Amniotic stem cell (primary cell): ENCODE data around the gene GDPD5.

Source experiments
- DNase-seq: peaks from one replicate; lab custom pipeline; 2025; lab: John Stamatoyannopoulos, UW

The GDPD5 gene

DNA sequence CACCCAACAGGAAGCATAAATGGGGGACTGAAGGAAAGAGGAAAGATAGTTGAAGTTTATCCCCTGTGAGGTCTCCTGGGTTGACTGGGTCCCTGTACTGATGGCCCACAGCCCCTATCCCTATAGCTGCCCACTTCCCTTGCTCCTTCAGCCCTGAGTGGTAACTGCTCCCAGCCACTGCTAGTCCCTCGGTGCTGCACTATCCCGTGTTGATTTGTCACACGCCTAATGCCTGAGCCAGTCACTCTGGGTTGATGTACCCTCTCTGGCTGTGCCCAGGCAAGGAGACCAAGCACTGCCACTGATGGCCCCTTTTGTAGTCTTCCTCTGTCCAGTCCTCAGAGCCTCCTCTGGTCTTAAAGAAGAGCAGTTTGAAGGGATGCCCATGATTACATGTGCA, 9.6 kb downstream of the GDPD5 start:
- DNase-seq: no peak

DNA sequence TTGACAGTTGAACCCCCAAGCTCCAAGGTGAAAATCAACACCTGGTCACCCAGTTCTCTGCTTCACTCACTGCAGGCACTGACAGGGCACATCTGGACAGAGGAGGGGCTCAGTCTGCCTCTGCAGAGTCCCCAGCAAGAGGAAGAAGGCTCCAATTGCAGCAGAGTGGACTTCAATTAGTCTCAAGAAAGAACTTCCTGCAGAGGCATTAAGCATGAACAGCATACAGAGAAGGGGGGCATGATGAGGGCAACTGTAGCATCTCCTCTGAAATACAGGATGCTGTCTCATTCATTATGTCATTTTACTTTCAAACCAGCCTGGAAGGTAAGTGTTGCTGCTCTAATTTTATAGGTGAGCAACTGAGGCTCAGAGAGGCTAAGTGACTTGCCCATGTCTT, 11.1 kb downstream of the GDPD5 start:
- no peak for DNase-seq

GRCh38 chr11:75513250-75513649, 12.5 kb downstream of the GDPD5 start:
- DNase-seq: no peak

- DNase-seq: no peak
Observed at GRCh38 chr11:75510723-75511019, 15.1 kb downstream of the GDPD5 start.

- DNase-seq: no peak
Observed at GRCh38 chr11:75510004-75510722, 15.6 kb downstream of the GDPD5 start.

- DNase-seq: no peak
Observed at GRCh38 chr11:75509020-75509720, 16.6 kb downstream of the GDPD5 start.

DNA sequence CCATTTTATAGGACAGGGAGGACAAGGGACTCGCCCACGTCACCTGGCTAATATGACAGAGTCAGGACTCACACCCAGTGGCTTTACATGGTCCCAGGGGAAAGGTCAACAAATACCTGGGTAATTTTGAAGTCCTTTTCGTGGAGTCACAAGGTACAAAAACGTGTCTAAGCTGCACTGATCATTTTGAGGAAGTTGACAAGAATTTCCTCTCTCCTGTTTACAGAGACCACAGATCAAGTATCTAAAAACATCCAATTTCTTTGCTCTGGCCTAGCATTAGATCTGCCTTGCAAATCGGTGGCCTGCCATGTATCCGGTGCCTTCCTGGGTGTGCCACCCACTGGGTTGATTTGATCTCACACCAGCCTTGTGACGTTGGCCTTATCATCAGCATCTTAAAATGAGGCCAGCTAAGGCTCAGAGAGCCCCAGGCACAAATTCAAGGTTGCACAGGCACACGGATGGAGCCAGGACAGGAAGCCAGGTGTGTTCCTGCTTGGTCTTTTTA, 17.6 kb downstream of the GDPD5 start:
- no peak for DNase-seq

- DNase-seq: no peak
Observed at GRCh38 chr11:75507571-75507970, 18.2 kb downstream of the GDPD5 start.

DNA sequence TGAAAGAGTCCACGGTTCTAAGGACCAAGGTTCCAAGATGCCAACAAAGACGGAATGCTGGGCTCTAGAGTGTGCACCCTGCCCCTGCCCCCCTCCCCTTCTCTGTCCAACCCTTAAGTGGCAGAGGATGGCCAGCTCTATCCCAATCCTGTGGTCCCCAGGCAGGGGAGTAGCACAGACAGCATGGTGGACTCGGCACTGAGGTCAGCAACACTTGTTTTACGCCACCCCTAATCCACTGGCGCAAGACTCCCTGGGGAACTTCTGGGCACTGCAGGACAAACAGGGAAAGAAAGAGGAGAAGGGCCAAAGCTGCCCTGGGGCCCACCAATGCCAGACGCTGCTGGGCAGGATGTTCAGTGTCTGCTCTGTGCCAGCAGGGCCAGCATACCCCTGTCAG, 18.9 kb downstream of the GDPD5 start:
- DNase-seq: no peak

- no peak for DNase-seq
Observed at GRCh38 chr11:75505916-75506692, 19.6 kb downstream of the GDPD5 start.

GRCh38 chr11:75504501-75504900, 21.2 kb downstream of the GDPD5 start:
- no peak for DNase-seq

- no peak for DNase-seq
Observed at GRCh38 chr11:75503531-75504099, 22.1 kb downstream of the GDPD5 start.

DNA sequence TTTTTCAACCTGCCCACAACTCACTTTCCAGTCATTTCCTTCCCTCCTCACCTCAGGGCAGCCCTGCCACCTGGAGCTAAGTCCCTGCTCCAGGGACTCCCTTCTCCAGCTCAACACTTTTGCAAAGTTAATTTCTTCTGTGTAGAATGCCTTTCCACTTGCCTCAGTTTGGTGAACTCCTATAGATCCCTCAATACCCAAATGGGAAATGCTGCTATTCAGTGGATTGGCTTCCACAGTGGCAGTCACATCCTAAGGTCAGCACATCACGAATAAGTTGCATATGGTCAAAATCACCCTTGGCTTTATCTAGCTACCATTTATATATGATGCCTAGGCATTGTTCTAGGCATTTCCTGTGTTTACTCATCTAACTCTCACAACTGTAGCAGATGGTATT, 23.6 kb downstream of the GDPD5 start:
- no peak for DNase-seq

DNA sequence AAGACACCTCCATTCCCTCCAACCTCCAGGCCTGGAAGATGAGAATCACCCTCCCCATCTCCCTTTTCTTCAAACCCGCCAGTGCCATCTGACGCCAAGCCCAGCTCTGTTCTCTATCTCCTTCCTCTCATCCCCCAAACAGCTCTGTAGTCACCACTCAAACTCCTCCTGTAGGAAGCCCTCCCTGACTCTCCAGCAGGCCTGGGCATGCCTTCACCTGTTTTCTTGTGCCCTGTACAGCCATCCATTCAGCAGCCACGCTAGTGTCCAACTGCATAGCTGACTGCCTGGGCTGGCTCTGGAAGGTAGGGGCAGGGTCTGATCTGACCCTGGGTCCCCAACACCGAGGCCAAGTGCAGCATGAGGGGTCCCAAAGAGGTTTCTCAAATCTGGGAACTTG, 25.0 kb downstream of the GDPD5 start:
- no peak for DNase-seq

DNA sequence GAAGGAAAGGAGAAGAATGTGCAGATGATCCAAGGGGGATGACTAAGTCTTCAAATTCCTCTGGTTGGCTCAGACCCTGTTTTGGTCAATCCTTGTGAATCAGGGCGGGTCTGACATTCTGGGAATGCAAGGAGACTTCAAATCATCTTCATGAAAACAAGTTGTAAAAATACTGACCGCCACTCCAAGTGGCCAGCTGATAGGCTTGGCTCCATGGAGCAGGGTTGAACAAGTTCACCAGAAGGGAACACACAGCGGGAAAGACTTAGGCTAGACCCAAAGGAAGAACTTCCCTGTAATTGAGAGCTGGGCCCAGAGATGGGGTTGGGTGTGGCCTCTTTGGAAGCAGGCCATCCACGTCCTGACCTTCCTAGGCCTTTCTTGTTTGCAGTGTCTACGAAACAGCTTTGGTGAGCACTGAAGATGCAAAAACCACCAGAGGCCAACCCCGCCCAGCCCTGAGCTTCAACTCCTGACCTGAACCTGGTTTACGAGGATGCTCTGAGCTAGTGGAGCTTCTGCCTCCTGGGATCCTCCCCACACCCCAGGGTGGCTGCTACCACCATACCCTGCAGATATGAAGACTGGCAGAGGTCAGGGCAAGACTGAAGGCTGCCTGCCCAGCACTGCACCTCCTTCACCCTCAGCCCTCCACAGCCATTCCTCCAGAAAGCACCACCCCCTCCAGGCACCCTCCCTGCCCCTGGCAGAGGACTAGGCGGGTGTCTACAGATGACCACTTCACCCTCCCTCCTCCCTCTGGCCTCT, 26.1 kb downstream of the GDPD5 start:
- peak; percentile 57 for DNase-seq

- no peak for DNase-seq
Observed at GRCh38 chr11:75498556-75499255, 27.0 kb downstream of the GDPD5 start.

DNA sequence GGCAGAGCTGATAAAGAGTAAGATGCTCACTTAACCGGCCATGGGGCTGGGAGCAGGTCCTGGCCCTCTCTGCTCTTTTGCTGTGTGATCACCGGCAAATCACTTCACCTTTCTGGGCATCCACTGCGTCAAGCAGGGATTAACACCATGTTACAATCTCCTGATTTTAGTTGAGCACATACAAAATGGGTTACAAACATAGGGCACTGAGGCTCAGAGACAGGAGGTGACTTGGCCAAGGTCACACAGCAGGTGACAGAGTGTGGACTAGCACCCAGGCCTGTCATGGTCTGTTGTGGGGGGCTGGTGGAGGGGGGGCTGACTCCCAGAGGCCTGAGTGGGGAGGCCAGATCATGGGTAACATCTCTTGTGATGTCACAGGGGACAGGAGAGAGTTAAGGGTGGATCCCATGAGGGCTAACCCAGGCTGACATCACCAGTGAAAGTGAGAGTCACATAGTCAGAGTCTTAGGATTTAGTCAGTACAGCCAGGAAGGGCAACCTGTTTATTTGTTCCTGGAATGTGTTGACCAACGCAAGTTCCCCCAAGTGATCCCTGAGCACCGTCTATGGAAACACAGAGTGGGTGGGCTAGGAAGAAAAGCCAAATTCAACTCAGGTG, 27.8 kb downstream of the GDPD5 start:
- DNase-seq: no peak

GRCh38 chr11:75496305-75496752, 29.4 kb downstream of the GDPD5 start:
- no peak for DNase-seq

GRCh38 chr11:75495749-75496304, 29.9 kb downstream of the GDPD5 start:
- DNase-seq: no peak

DNA sequence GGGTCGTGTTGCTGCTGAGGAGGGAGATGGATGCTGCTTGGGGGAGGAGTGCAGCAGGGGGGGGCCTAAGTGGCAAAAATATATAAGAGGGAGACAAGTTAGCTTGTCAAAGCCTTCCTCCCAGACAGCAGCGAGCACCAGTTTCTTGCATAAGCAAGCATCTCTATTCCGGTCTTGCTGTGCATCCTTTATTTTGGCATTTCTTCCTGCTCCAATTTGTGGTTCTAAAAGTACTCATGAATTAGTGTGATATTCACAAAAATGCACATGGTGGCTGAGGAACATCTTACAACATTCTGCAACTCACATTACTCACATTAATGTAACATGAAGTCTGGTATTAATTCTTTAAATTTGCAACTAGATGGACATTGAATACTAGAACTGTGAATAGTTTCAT, 32.1 kb downstream of the GDPD5 start:
- no peak for DNase-seq
